HG03280 (cell line): ENCODE data around the gene COL4A2.
A peak's percentile ranks its signal among the peaks of the same experiment; 100 is the strongest.

Source experiments
- ATAC-seq: cut with Tn5 transposase; IDR thresholded peaks from one replicate; pipeline ENCODE4 v1.9.1; 2021; ENCODE audit warnings: mild to moderate bottlenecking, moderate library complexity; ENCODE audit not compliant: unreplicated experiment

Gene COL4A2

GRCh38 chr13:110541526-110541920 is 234.4 kb downstream of the COL4A2 start:
- no peak for ATAC-seq

- ATAC-seq: no peak
These were observed 235.2 kb downstream of the COL4A2 start for GRCh38 chr13:110542169-110542796.

GRCh38 chr13:110546378-110546777 is 239.3 kb downstream of the COL4A2 start:
- no peak for ATAC-seq

- no peak for ATAC-seq
These were observed 239.8 kb downstream of the COL4A2 start for GRCh38 chr13:110546926-110547325.

GRCh38 chr13:110548891-110549794 is 242.1 kb downstream of the COL4A2 start:
- no peak for ATAC-seq

- ATAC-seq: no peak
These were observed 242.7 kb downstream of the COL4A2 start for GRCh38 chr13:110549795-110550160.

- no peak for ATAC-seq
These were observed 244.2 kb downstream of the COL4A2 start for GRCh38 chr13:110551284-110551683.

- ATAC-seq: no peak
These were observed 245.7 kb downstream of the COL4A2 start for GRCh38 chr13:110552767-110553166.

GRCh38 chr13:110553417-110553816 is 246.3 kb downstream of the COL4A2 start:
- ATAC-seq: no peak

GRCh38 chr13:110554227-110554836 is 247.2 kb downstream of the COL4A2 start:
- ATAC-seq: no peak

GRCh38 chr13:110554946-110555345 is 247.9 kb downstream of the COL4A2 start:
- no peak for ATAC-seq

GRCh38 chr13:110555601-110556223 is 248.6 kb downstream of the COL4A2 start:
- ATAC-seq: no peak

- ATAC-seq: no peak
These were observed 249.1 kb downstream of the COL4A2 start for GRCh38 chr13:110556224-110556606.

- ATAC-seq: no peak
These were observed 250.0 kb downstream of the COL4A2 start for GRCh38 chr13:110557082-110557481.

GRCh38 chr13:110557610-110558305 is 250.7 kb downstream of the COL4A2 start:
- no peak for ATAC-seq

GRCh38 chr13:110559429-110559943 is 252.4 kb downstream of the COL4A2 start:
- no peak for ATAC-seq

GRCh38 chr13:110559986-110560385 is 252.9 kb downstream of the COL4A2 start:
- no peak for ATAC-seq

GRCh38 chr13:110560601-110561343 is 253.7 kb downstream of the COL4A2 start:
- peak; percentile 19 for ATAC-seq

GRCh38 chr13:110561344-110562035 is 254.4 kb downstream of the COL4A2 start, which contains the start of gene RAB20:
Gene RAB20 (minus strand): TSS chr13:110561722. CDS start chr13:110561519, 203 bp downstream.
- ATAC-seq: peak; percentile 66
